Trophoblast cell (in vitro differentiated cells and primary cell): Measurements from ENCODE around the gene RIMBP2.

Experiments used
- DNase-seq, 2 donors: peaks; one replicate each; pipeline ENCODE4 v3.0.0-alpha.2; 2016
- H2AFZ ChIP-seq: 2 replicates; pipeline ENCODE4 v1.6.1; 2013; ENCODE audit warnings: low read length, moderate library complexity, mild to moderate bottlenecking; ENCODE audit not compliant: insufficient read depth, poor library complexity
- H2AK5ac ChIP-seq: 2 replicates; pipeline ENCODE4 v1.6.1; 2013; ENCODE audit warnings: mild to moderate bottlenecking, low read length
- H2BK120ac ChIP-seq: 2 replicates; pipeline ENCODE4 v1.6.1; 2013; ENCODE audit warnings: low read length, mild to moderate bottlenecking, moderate library complexity; ENCODE audit not compliant: insufficient read depth, poor library complexity
- H2BK12ac ChIP-seq: 2 replicates; pipeline ENCODE4 v1.6.1; 2013; ENCODE audit warnings: mild to moderate bottlenecking, low read length, moderate library complexity
- H2BK5ac ChIP-seq: 2 replicates; pipeline ENCODE4 v1.6.1; 2013; ENCODE audit warnings: low read length, low read depth, moderate library complexity, mild to moderate bottlenecking; ENCODE audit not compliant: poor library complexity
- H3K14ac ChIP-seq: 2 replicates; pipeline ENCODE4 v1.6.1; 2013; ENCODE audit warnings: mild to moderate bottlenecking, low read length
- H3K18ac ChIP-seq: 2 replicates; pipeline ENCODE4 v1.6.1; 2013; ENCODE audit warnings: mild to moderate bottlenecking, low read length
- H3K23ac ChIP-seq: 2 replicates; pipeline ENCODE4 v1.6.1; 2013; ENCODE audit warnings: low read length
- H3K27ac ChIP-seq: 2 replicates; pipeline ENCODE4 v1.5.1; 2013; ENCODE audit warnings: low read depth, mild to moderate bottlenecking, inconsistent platforms, low read length, moderate library complexity
- H3K27me3 ChIP-seq: 2 replicates; pipeline ENCODE4 v1.6.1; 2013; ENCODE audit warnings: inconsistent platforms, mild to moderate bottlenecking, low read length, moderate library complexity; ENCODE audit not compliant: insufficient read depth
- H3K36me3 ChIP-seq, 2 experiments: 1 replicate in 1 of 2; 2 replicates in 1 of 2; pipeline ENCODE4 v1.6.1; 2013; ENCODE audit warnings: low read length in 2 of 2, mild to moderate bottlenecking in 2 of 2, moderate library complexity in 1 of 2; ENCODE audit not compliant: insufficient read depth in 2 of 2, control insufficient read depth in 1 of 2
- H3K4ac ChIP-seq: 2 replicates; pipeline ENCODE4 v1.6.1; 2013; ENCODE audit warnings: low read depth, mild to moderate bottlenecking, low read length, moderate library complexity
- H3K4me1 ChIP-seq, 2 experiments: 1 replicate in 1 of 2; 2 replicates in 1 of 2; pipeline ENCODE4 v1.6.1; 2013; ENCODE audit warnings: low read length in 2 of 2, mild to moderate bottlenecking in 2 of 2, moderate library complexity in 1 of 2; ENCODE audit not compliant: insufficient read depth in 2 of 2, control insufficient read depth in 1 of 2
- H3K4me2 ChIP-seq: 2 replicates; pipeline ENCODE4 v1.6.1; 2013; ENCODE audit warnings: inconsistent platforms, mild to moderate bottlenecking, low read length, moderate library complexity
- H3K4me3 ChIP-seq: 2 replicates; pipeline ENCODE4 v1.5.1; 2013; ENCODE audit warnings: mild to moderate bottlenecking, low read depth, low read length, inconsistent platforms
- H3K79me1 ChIP-seq: one replicate; pipeline ENCODE4 v1.6.1; 2013; ENCODE audit warnings: low read length
- H3K79me2 ChIP-seq: 2 replicates; pipeline ENCODE4 v1.6.1; 2013; ENCODE audit warnings: low read length, mild to moderate bottlenecking; ENCODE audit not compliant: control insufficient read depth, insufficient read depth, poor library complexity
- H3K9ac ChIP-seq: 2 replicates; pipeline ENCODE4 v1.6.1; 2013; ENCODE audit warnings: mild to moderate bottlenecking, low read length
- H3K9me3 ChIP-seq: 2 replicates; pipeline ENCODE4 v1.6.1; 2013; ENCODE audit warnings: low read depth, mild to moderate bottlenecking, control low read depth, inconsistent platforms, low read length; ENCODE audit not compliant: insufficient read depth
- H4K12ac ChIP-seq: 2 replicates; pipeline ENCODE4 v1.6.1; 2013; ENCODE audit warnings: low read depth, mild to moderate bottlenecking, low read length, moderate library complexity
- H4K8ac ChIP-seq: 2 replicates; pipeline ENCODE4 v1.6.1; 2013; ENCODE audit warnings: low read depth, mild to moderate bottlenecking, low read length, moderate library complexity
- H4K91ac ChIP-seq: one replicate; pipeline ENCODE4 v1.6.1; 2013; ENCODE audit warnings: low read depth, mild to moderate bottlenecking, low read length, moderate library complexity
- WGBS: extraction: QIAGEN DNeasy Blood & Tissue Kit; methylation state at CpG from one replicate; pipeline ENCODE4 v1.1.7; 2013; ENCODE audit warnings: missing lambda C conversion rate; ENCODE audit not compliant: insufficient read length, insufficient coverage; ENCODE audit errors: extremely low coverage; 5-methylcytosine and 5-hydroxymethylcytosine counted together

The RIMBP2 gene

DNA sequence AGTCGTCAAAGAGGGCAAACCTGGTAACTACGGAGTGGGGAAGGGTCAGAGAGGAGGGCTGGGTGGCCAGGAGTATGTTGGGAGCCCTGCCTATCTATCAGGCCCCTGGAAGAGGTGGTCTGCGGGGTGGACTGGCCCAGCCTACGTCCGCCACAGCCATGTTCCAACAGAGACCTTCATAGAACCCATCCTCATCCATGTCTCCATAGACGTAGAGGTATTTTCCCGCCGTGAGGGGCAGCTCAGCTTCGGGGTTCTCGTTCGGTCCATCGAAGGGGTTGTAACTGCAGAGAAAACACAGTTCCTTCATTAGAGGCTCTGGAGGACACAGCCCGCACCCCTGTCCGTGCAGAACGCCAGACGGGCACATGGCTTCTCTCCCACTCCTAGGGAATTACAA lies 271.1 kb downstream of the RIMBP2 start:
- WGBS = no CpG with 5 or more reads among the region's 16 CpGs
- no peak overlapping the region for H3K4me2 ChIP-seq
- no peaks in the 10 kb centered on the region for H3K36me3 ChIP-seq
- no peak overlapping the region for H2AK5ac ChIP-seq
- H3K4me1 ChIP-seq = no peaks in the 10 kb centered on the region
- no peak overlapping the region for H2BK120ac ChIP-seq
- no peaks in the 10 kb centered on the region for H3K27me3 ChIP-seq
- no peak overlapping the region for H2BK12ac ChIP-seq
- peaks cover 10% of the 10 kb centered on the region for H3K9me3 ChIP-seq
- no peak overlapping the region for H2AFZ ChIP-seq
- no peak overlapping the region for H4K12ac ChIP-seq
- H3K27ac ChIP-seq = no peak overlapping the region
- no peak overlapping the region for H3K4ac ChIP-seq
- H3K14ac ChIP-seq = no peak overlapping the region
- H3K9ac ChIP-seq = no peak overlapping the region
- no peak overlapping the region for H4K91ac ChIP-seq
- H3K79me2 ChIP-seq = no peaks in the 10 kb centered on the region
- no peak overlapping the region for H3K23ac ChIP-seq
- H3K4me3 ChIP-seq = no peak overlapping the region
- H2BK5ac ChIP-seq = no peak overlapping the region
- H3K79me1 ChIP-seq = no peaks in the 10 kb centered on the region
- H4K8ac ChIP-seq = no peak overlapping the region
- H3K18ac ChIP-seq = no peak overlapping the region
- DNase-seq = no peak

DNA sequence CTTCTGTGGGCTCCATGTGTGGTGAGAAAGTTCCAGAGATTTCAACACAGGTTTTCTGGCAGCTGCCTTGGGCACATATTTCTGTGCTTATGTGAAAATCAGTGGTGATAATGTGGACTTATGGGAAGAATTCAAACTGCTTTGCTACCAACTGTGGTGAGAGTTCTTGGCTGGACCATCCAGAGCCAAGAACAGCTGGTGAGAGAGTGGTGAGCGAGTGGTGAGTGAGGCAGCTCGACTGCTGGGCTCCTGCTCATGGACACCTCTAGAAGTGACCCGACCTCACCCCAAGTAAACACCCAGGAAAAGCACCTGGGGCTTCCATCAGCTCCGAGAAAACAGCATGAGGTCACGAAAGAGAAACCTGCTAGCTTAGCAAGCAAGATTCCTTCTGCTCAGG lies 272.0 kb downstream of the RIMBP2 start:
- Histone ChIP-seq H3K4me2 (no peak overlapping the region), H2BK120ac (no peak overlapping the region), H2BK5ac (no peak overlapping the region), H3K4me1 (no peaks in the 10 kb centered on the region), H3K14ac (no peak overlapping the region), H3K4me3 (no peak overlapping the region), H4K91ac (no peak overlapping the region), H3K27me3 (no peaks in the 10 kb centered on the region), H2BK12ac (no peak overlapping the region), H3K79me1 (no peaks in the 10 kb centered on the region), H3K9me3 (peaks cover 10% of the 10 kb centered on the region), H4K8ac (no peak overlapping the region), H3K23ac (no peak overlapping the region), H3K4ac (no peak overlapping the region), H3K9ac (no peak overlapping the region), H2AK5ac (no peak overlapping the region), H3K79me2 (no peaks in the 10 kb centered on the region), H4K12ac (no peak overlapping the region), H3K36me3 (no peaks in the 10 kb centered on the region), H2AFZ (no peak overlapping the region), H3K27ac (no peak overlapping the region), H3K18ac (no peak overlapping the region)
- peak in 1 of 2 donors; percentile 31 for DNase-seq
- no CpG with 5 or more reads among the region's 5 CpGs for WGBS

DNA sequence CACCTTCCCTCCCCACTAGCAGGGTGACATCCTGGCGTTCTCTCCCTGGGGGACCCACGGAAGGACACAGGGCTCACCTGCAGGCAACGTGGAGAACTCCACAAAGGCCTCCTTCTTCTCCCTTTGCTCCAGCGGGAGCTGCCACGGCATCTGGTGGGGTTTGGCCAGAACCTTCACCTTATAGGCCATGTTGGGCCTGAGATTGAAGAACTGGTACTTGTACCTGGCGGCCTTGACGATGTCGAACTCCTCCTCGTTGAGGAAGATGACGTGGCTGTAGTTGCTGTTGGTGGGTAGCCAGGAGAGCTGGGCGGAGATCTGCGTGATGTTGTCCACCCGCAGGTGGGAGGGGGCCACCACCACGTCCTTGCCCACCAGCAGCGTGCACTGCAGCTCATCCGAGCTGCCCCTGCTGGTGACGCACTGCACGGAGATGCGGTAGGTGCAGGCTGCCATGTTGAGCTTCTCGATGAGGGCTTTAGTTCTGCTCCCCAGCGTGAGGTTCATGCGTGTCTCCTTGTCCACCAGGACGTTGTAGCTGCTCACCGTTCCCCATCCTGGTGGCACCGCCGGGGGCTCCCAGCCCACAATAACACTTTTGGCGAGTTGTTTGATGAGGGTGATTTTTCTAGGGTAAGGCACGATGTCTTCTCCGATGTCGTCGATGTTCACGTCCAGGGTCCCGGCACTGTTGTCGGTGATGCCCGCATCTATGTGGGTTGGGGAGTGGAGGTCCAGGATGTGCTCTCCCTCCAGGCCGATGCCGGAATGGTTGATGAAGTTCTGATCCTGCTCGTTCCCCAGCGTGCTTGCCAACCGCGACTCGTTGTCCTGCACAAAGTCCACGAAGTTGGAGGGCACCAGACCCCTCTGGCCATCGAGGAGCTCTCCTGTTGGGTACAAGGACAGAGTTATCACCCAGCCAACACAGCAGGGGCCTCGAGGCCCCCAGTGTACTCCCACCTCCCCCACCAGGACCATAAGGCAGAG lies 274.0 kb downstream of the RIMBP2 start:
- WGBS = no CpG with 5 or more reads among the region's 45 CpGs
- H3K9me3 ChIP-seq = peaks cover 18% of the 10 kb centered on the region
- no peak for DNase-seq
- H3K4me3 ChIP-seq = no peak overlapping the region
- no peaks in the 10 kb centered on the region for H3K27me3 ChIP-seq
- no peak overlapping the region for H3K4me2 ChIP-seq
- no peak overlapping the region for H3K9ac ChIP-seq
- H4K12ac ChIP-seq = no peak overlapping the region
- H2BK12ac ChIP-seq = no peak overlapping the region
- no peak overlapping the region for H2BK5ac ChIP-seq
- H3K4me1 ChIP-seq = no peaks in the 10 kb centered on the region
- H3K79me1 ChIP-seq = no peaks in the 10 kb centered on the region
- no peaks in the 10 kb centered on the region for H3K36me3 ChIP-seq
- H3K18ac ChIP-seq = no peak overlapping the region
- H2AFZ ChIP-seq = no peak overlapping the region
- H4K8ac ChIP-seq = no peak overlapping the region
- no peaks in the 10 kb centered on the region for H3K79me2 ChIP-seq
- no peak overlapping the region for H3K14ac ChIP-seq
- no peak overlapping the region for H3K27ac ChIP-seq
- no peak overlapping the region for H4K91ac ChIP-seq
- no peak overlapping the region for H3K4ac ChIP-seq
- no peak overlapping the region for H2AK5ac ChIP-seq
- no peak overlapping the region for H3K23ac ChIP-seq
- no peak overlapping the region for H2BK120ac ChIP-seq

- no peak overlapping the region for H3K4me3 ChIP-seq
- H3K4ac ChIP-seq = no peak overlapping the region
- H3K9me3 ChIP-seq = peaks cover 22% of the 10 kb centered on the region
- no peak overlapping the region for H3K9ac ChIP-seq
- no peak overlapping the region for H4K91ac ChIP-seq
- H2BK5ac ChIP-seq = no peak overlapping the region
- H3K18ac ChIP-seq = no peak overlapping the region
- no peaks in the 10 kb centered on the region for H3K79me2 ChIP-seq
- H4K8ac ChIP-seq = no peak overlapping the region
- no peak overlapping the region for H2BK12ac ChIP-seq
- no peak for DNase-seq
- H3K4me1 ChIP-seq = no peaks in the 10 kb centered on the region
- no peak overlapping the region for H2BK120ac ChIP-seq
- no peak overlapping the region for H3K4me2 ChIP-seq
- H3K79me1 ChIP-seq = no peaks in the 10 kb centered on the region
- no CpG with 5 or more reads among the region's 23 CpGs for WGBS
- no peak overlapping the region for H3K23ac ChIP-seq
- H2AK5ac ChIP-seq = no peak overlapping the region
- no peak overlapping the region for H2AFZ ChIP-seq
- no peaks in the 10 kb centered on the region for H3K27me3 ChIP-seq
- no peak overlapping the region for H4K12ac ChIP-seq
- H3K27ac ChIP-seq = no peak overlapping the region
- no peaks in the 10 kb centered on the region for H3K36me3 ChIP-seq
- no peak overlapping the region for H3K14ac ChIP-seq
Observed at GRCh38 chr12:130440411-130441080, 275.6 kb downstream of the RIMBP2 start.
